Measurements from ENCODE around the gene ULK4.

- TF ChIP-seq NFE2L1 (tag; IDR thresholded peaks at IDR 0.05; ENCODE audit: borderline replicate concordance, low read depth) (no peak), NRF1 (conservative IDR thresholded peaks at IDR 0.05 in 1 of 2, IDR thresholded peaks at IDR 0.05 in 1 of 2) (no peak), POU5F1 (IDR thresholded peaks at IDR 0.05; ENCODE audit: borderline replicate concordance, low read depth, low read length, partially characterized antibody) (no peak), ZKSCAN1 (IDR thresholded peaks at IDR 0.05; ENCODE audit: low read depth, low read length) (no peak), SREBF1 (IDR thresholded peaks at IDR 0.05; ENCODE audit: borderline replicate concordance, low read depth, low read length) (no peak), AFF4 (CRISPR knock-in tag; IDR thresholded peaks at IDR 0.05) (no peak), CTCF (IDR thresholded peaks at IDR 0.05 in 2 of 3, conservative IDR thresholded peaks at IDR 0.05 in 1 of 3; ENCODE audit: insufficient read depth in 2 of 3, low read depth in 1 of 3, low read length in 3 of 3) (no peak), ELF4 (CRISPR knock-in tag; IDR thresholded peaks at IDR 0.05) (no peak), HDAC2 (IDR thresholded peaks at IDR 0.05) (no peak), ZBTB33 (CRISPR knock-in tag; IDR thresholded peaks at IDR 0.05) (no peak), SRF (CRISPR knock-in tag; IDR thresholded peaks at IDR 0.05) (no peak), ARID4B (CRISPR knock-in tag; IDR thresholded peaks at IDR 0.05) (no peak)
Measured at GRCh38 chr3:41248525-41248924, 713.4 kb downstream of the ULK4 start.

Data from K562 (cell line).